CD4-positive, alpha-beta T cell (primary cell): ENCODE measurements around the gene RBM17. TPM values are rescaled to one million over a fixed set of nuclear protein-coding genes. Genes with fewer than 3 reads are reported as not detected.

Source experiments
- ATAC-seq: fragments of 200-7000 bp; cut with Tn5 transposase; one replicate; pipeline ENCODE4 v1.10.0; 2022; ENCODE audit warnings: mild to moderate bottlenecking; ENCODE audit not compliant: poor library complexity
- CTCF ChIA-PET: fragments of 350-600 bp; sonication (Branson Sonifier 250); formaldehyde crosslinking; loops from one replicate; lab custom pipeline; 2021; ENCODE audit warnings: antibody characterized with exemption, inconsistent platforms; lab: Charles Lee
- POLR2A ChIA-PET: fragments of 350-600 bp; sonication (Branson Sonifier 250); formaldehyde crosslinking; loops from one replicate; lab custom pipeline; 2021; ENCODE audit warnings: antibody characterized with exemption, inconsistent platforms; lab: Charles Lee
- DNase-seq, 14 experiments: peaks; one replicate each; pipeline ENCODE4 v3.0.0-alpha.2; 2013 to 2020; ENCODE audit warnings: mixed read lengths in 2 of 14
- H3K27ac ChIP-seq, 2 donors: one replicate each; pipeline versions ENCODE4 v1.5.1 to v1.7.0; 2013; ENCODE audit warnings: low read length in 2 of 2, low read depth in 1 of 2, mild to moderate bottlenecking in 1 of 2
- H3K27me3 ChIP-seq, 2 experiments: 1 replicate in 1 of 2; 2 replicates in 1 of 2; pipeline versions ENCODE4 v1.6.1 to v1.7.0; 2013; ENCODE audit warnings: low read length in 2 of 2, control low read depth in 1 of 2, mild to moderate bottlenecking in 1 of 2, moderate library complexity in 1 of 2; ENCODE audit not compliant: insufficient read depth in 2 of 2, control insufficient read depth in 1 of 2
- H3K36me3 ChIP-seq: one replicate; pipeline ENCODE4 v1.6.1; 2013; ENCODE audit warnings: low read length, control low read depth; ENCODE audit not compliant: insufficient read depth
- H3K4me1 ChIP-seq: one replicate; pipeline ENCODE4 v1.6.1; 2013; ENCODE audit warnings: low read length, control low read depth; ENCODE audit not compliant: insufficient read depth
- H3K4me3 ChIP-seq: one replicate; pipeline ENCODE4 v1.5.1; 2013; ENCODE audit warnings: mild to moderate bottlenecking, low read length, moderate library complexity
- H3K9me3 ChIP-seq, 2 experiments: 1 replicate in 1 of 2; 2 replicates in 1 of 2; pipeline versions ENCODE4 v1.6.1 to v1.7.0; 2013; ENCODE audit warnings: low read length in 2 of 2, mild to moderate bottlenecking in 2 of 2, control low read depth in 1 of 2, moderate library complexity in 1 of 2; ENCODE audit not compliant: control insufficient read depth in 1 of 2, insufficient read depth in 1 of 2
- H3K27ac Mint-ChIP-seq: one replicate; pipeline ENCODE4 v1.8.0; 2020; ENCODE audit warnings: mixed read lengths
- H3K27me3 Mint-ChIP-seq: one replicate; pipeline ENCODE4 v1.8.0; 2021; ENCODE audit warnings: mixed read lengths
- H3K36me3 Mint-ChIP-seq: one replicate; pipeline ENCODE4 v1.8.0; 2021; ENCODE audit warnings: low read depth, mixed read lengths
- H3K4me1 Mint-ChIP-seq: one replicate; pipeline ENCODE4 v1.8.0; 2021; ENCODE audit warnings: low read depth, mixed read lengths
- H3K4me3 Mint-ChIP-seq: one replicate; pipeline ENCODE4 v1.8.0; 2020; ENCODE audit warnings: mild to moderate bottlenecking, mixed read lengths
- H3K9me3 Mint-ChIP-seq: one replicate; pipeline ENCODE4 v1.8.0; 2020; ENCODE audit warnings: mixed read lengths
- CTCF ChIP-seq: fragments of 200-600 bp; IDR thresholded peaks from one replicate; pipeline ENCODE4 v1.8.0; 2022; ENCODE audit warnings: antibody characterized with exemption, mild to moderate bottlenecking
- intact Hi-C, 2 experiments: fragments of 100-400 bp; cut with DNase I in 1 of 2; cut with micrococcal nuclease in 1 of 2; formaldehyde crosslinking; loops; one replicate each; pipeline versions ENCODE4 v1.15.1 to v1.9.0; 2023 to 2025; cut with DNase I, micrococcal nuclease
- total RNA-seq, 174 experiments: library from RNA in 2 of 174; stranded (reverse) in 2 of 174; gene quantifications; one replicate each; pipeline ENCODE4 v1.2.3 and lab custom pipeline; 2021 to 2026

RBM17 gene
- total RNA-seq, 2 experiments from 2014 or later: 143 to 150 TPM

GRCh38 chr10:6053816-6054631 lies 34.8 kb upstream of the RBM17 start:
- no peaks in the 10 kb centered on the region for H3K36me3 ChIP-seq
- H3K27ac ChIP-seq: peak overlapping the region in 1 of 2 donors; percentile 8
- ATAC-seq: no peak
- Mint-ChIP-seq H3K27ac (peak overlapping the region; percentile 98), H3K27me3 (no peaks in the 10 kb centered on the region), H3K4me1 (peaks cover 80% of the 10 kb centered on the region), H3K36me3 (peaks cover 7% of the 10 kb centered on the region), H3K4me3 (peak overlapping the region; percentile 4), H3K9me3 (no peaks in the 10 kb centered on the region)
- CTCF ChIA-PET: interaction anchor here (0.9 to 5.2 kb wide), 3 partner anchors 8 to 34 kb away, joined by 3 to 70 read pairs (median 24); partner anchors contain the start of genes IL2RA and RBM17
- H3K9me3 ChIP-seq: no peaks in the 10 kb centered on the region
- DNase-seq: peak in 3 of 14 experiments; percentile 30 to 49 (median 31)
- H3K4me3 ChIP-seq: peak overlapping the region; percentile 4
- H3K27me3 ChIP-seq: no peaks in the 10 kb centered on the region
- no peak for TF ChIP-seq CTCF
- peaks cover 72% of the 10 kb centered on the region for H3K4me1 ChIP-seq
- POLR2A ChIA-PET: interaction anchor here (0.7 to 7.4 kb wide), 10 partner anchors 8 to 109 kb away, joined by 3 to 73 read pairs (median 4); partner anchors contain the start of gene IL2RA
- intact Hi-C loops: loop anchor here (2.0 kb wide), 2 partner anchors 15 to 33 kb away; no protein-coding TSS in a partner anchor

DNA sequence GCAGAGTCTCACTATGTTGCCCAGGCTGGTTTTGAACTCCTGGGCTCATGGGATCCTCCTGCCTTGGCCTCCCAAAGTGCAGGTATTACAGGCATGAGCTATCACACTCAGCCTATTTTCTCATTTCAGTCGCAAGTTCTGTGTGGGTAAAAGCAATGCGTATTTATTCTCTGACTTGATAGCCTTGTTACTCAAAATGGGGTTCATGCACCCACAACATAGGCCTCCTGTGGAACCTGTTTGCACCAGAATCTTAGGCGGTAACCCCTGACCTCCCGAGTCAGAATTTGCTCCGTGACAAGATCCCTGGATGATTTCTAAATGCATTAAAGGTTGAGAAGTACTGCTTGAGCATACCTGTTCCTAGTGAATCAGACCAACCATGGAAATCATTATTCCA lies 34.0 kb upstream of the RBM17 start:
- DNase-seq (peak in 1 of 14 experiments; percentile 16), ATAC-seq (no peak)
- H3K9me3 Mint-ChIP-seq: no peaks in the 10 kb centered on the region
- no peaks in the 10 kb centered on the region for H3K9me3 ChIP-seq
- no peaks in the 10 kb centered on the region for H3K36me3 ChIP-seq
- peaks cover 82% of the 10 kb centered on the region for H3K4me1 Mint-ChIP-seq
- H3K4me3 ChIP-seq: no peak overlapping the region
- no peak for TF ChIP-seq CTCF
- no peak overlapping the region for H3K4me3 Mint-ChIP-seq
- ChIA-PET POLR2A (interaction anchor here (0.7 to 7.4 kb wide), 3 partner anchors 10 to 17 kb away, joined by 4 to 73 read pairs (median 4); no protein-coding TSS in a partner anchor), CTCF (interaction anchor here (0.9 to 1.2 kb wide), 2 partner anchors 31 to 33 kb away, joined by 3 to 4 read pairs; no protein-coding TSS in a partner anchor)
- intact Hi-C loops: no loop called here
- peak overlapping the region; percentile 98 for H3K27ac Mint-ChIP-seq
- H3K27me3 ChIP-seq: no peaks in the 10 kb centered on the region
- H3K4me1 ChIP-seq: peaks cover 72% of the 10 kb centered on the region
- no peak overlapping the region for H3K27ac ChIP-seq
- no peaks in the 10 kb centered on the region for H3K27me3 Mint-ChIP-seq
- peaks cover 7% of the 10 kb centered on the region for H3K36me3 Mint-ChIP-seq

DNA sequence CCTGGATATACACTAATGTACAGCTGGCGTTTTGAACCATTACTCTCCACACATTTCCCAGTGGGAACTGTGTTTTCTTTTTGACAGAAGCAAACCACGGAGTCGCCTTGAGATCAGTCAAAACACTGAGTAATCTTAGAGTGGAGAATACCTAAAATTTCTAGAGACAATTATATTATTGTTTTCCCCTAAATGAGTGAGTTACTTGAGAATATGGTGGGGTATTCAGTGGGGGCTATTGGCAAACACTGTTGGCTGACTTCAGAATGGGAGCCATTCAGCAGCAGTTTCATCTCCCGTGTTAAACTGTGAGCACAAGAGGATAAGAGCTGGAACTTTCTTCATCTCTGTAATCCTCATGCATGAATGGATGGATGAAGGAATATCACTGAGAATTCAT lies 32.9 kb upstream of the RBM17 start:
- ChIA-PET POLR2A (interaction anchor here (1.1 to 1.5 kb wide), 2 partner anchors 27 to 28 kb away, joined by 3 read pairs; no protein-coding TSS in a partner anchor), CTCF (interaction anchor here (1.2 kb wide), 1 partner anchor 32 kb away, joined by 4 read pairs; no protein-coding TSS in a partner anchor)
- Mint-ChIP-seq H3K9me3 (no peaks in the 10 kb centered on the region), H3K4me1 (peaks cover 80% of the 10 kb centered on the region), H3K27ac (peak overlapping the region; percentile 28), H3K4me3 (no peak overlapping the region), H3K36me3 (peaks cover 2% of the 10 kb centered on the region), H3K27me3 (no peaks in the 10 kb centered on the region)
- ATAC-seq (no peak), DNase-seq (no peak)
- peaks cover 72% of the 10 kb centered on the region for H3K4me1 ChIP-seq
- intact Hi-C loops: loop anchor here in 1 of 2 experiments (2.0 kb wide), 1 partner anchor 19 kb away; no protein-coding TSS in a partner anchor
- TF ChIP-seq CTCF: no peak
- no peaks in the 10 kb centered on the region for H3K36me3 ChIP-seq
- no peaks in the 10 kb centered on the region for H3K27me3 ChIP-seq
- H3K4me3 ChIP-seq: no peak overlapping the region
- no peak overlapping the region for H3K27ac ChIP-seq
- H3K9me3 ChIP-seq: no peaks in the 10 kb centered on the region
